ENCODE data around the gene GNL1.
A peak's percentile ranks its signal among the peaks of the same experiment; 100 is the strongest.

The GNL1 gene

GRCh38 chr6:30556066-30556905 lies at the start of gene GNL1:
TSS of gene GNL1 (minus strand) at chr6:30556489. CDS start at chr6:30556203, 286 bp downstream.
- DNase-seq (ENCODE audit: low read depth in 2 of 2): peak; percentile 99

GRCh38 chr6:30603961-30604360 lies 47.7 kb upstream of the GNL1 start:
- DNase-seq (ENCODE audit: low read depth in 2 of 2): no peak

- no peak for DNase-seq (ENCODE audit: low read depth in 2 of 2)
These were observed 45.7 kb upstream of the GNL1 start for GRCh38 chr6:30601815-30602641.

GRCh38 chr6:30601436-30601814 lies 45.1 kb upstream of the GNL1 start:
- DNase-seq (ENCODE audit: low read depth in 2 of 2): no peak

GRCh38 chr6:30600451-30600961 lies 44.2 kb upstream of the GNL1 start:
- DNase-seq (ENCODE audit: low read depth in 2 of 2): no peak

- no peak for DNase-seq (ENCODE audit: low read depth in 2 of 2)
These were observed 43.5 kb upstream of the GNL1 start for GRCh38 chr6:30599625-30600324.

GRCh38 chr6:30598912-30599624 lies 42.8 kb upstream of the GNL1 start:
- DNase-seq (ENCODE audit: low read depth in 2 of 2): no peak

- peak; percentile 51 to 63 for DNase-seq (ENCODE audit: low read depth in 2 of 2)
These were observed 41.2 kb upstream of the GNL1 start for GRCh38 chr6:30597315-30598144.

- DNase-seq (ENCODE audit: low read depth in 2 of 2): no peak
These were observed 36.0 kb upstream of the GNL1 start for GRCh38 chr6:30592287-30592686.

GRCh38 chr6:30591008-30591407 lies 34.7 kb upstream of the GNL1 start:
- DNase-seq (ENCODE audit: low read depth in 2 of 2): no peak

GRCh38 chr6:30590509-30590908 lies 34.2 kb upstream of the GNL1 start:
- no peak for DNase-seq (ENCODE audit: low read depth in 2 of 2)

GRCh38 chr6:30589754-30590358 lies 33.6 kb upstream of the GNL1 start:
- no peak for DNase-seq (ENCODE audit: low read depth in 2 of 2)

- no peak for DNase-seq (ENCODE audit: low read depth in 2 of 2)
These were observed 27.6 kb upstream of the GNL1 start for GRCh38 chr6:30583921-30584320.

- no peak for DNase-seq (ENCODE audit: low read depth in 2 of 2)
These were observed 21.8 kb upstream of the GNL1 start for GRCh38 chr6:30578051-30578450.

- DNase-seq (ENCODE audit: low read depth in 2 of 2): no peak
These were observed 16.8 kb upstream of the GNL1 start for GRCh38 chr6:30573113-30573512.

- no peak for DNase-seq (ENCODE audit: low read depth in 2 of 2)
These were observed 15.9 kb upstream of the GNL1 start for GRCh38 chr6:30572148-30572547.

GRCh38 chr6:30571762-30572082 lies 15.4 kb upstream of the GNL1 start:
- no peak for DNase-seq (ENCODE audit: low read depth in 2 of 2)

GRCh38 chr6:30571075-30571761 lies 14.9 kb upstream of the GNL1 start, which contains the start of gene ABCF1:
TSS of gene ABCF1 (plus strand) at chr6:30571442. CDS start at chr6:30571488, 46 bp downstream.
- DNase-seq (ENCODE audit: low read depth in 2 of 2): peak; percentile 96 to 99

GRCh38 chr6:30570740-30571074 lies 14.4 kb upstream of the GNL1 start:
- DNase-seq (ENCODE audit: low read depth in 2 of 2): no peak

- no peak for DNase-seq (ENCODE audit: low read depth in 2 of 2)
These were observed 14.0 kb upstream of the GNL1 start for GRCh38 chr6:30570263-30570662.

Measured in stimulated activated CD8-positive, alpha-beta memory T cell treated with anti-CD3 and anti-CD28 coated beads, Interleukin-7, amount 100 ng/mL, for 4 hours (primary cell).